ENCODE measurements around the gene MAGI2. TPM values are rescaled to one million over a fixed set of nuclear protein-coding genes. Genes with fewer than 3 reads are reported as not detected.

MAGI2 gene
- total and polyA plus RNA-seq, 2 of the 13 experiments (the other 11 are each of a cell fraction or from before 2014, with no cell fraction given) = 1.5 to 3.8 TPM

- no peak for TF ChIP-seq ZBTB25 (CRISPR knock-in tag; IDR thresholded peaks at IDR 0.05)
- no peak for TF ChIP-seq TEF (CRISPR knock-in tag; IDR thresholded peaks at IDR 0.05)
- TF ChIP-seq ZBTB44 (CRISPR knock-in tag; IDR thresholded peaks at IDR 0.05) = no peak
- TF ChIP-seq ZNF3 (CRISPR knock-in tag; IDR thresholded peaks at IDR 0.05) = no peak
- no peak for TF ChIP-seq ZNF709 (CRISPR knock-in tag; IDR thresholded peaks at IDR 0.05)
- no peak for TF ChIP-seq GZF1 (CRISPR knock-in tag; IDR thresholded peaks at IDR 0.05)
- TF ChIP-seq ZMYM3 (CRISPR knock-in tag; IDR thresholded peaks at IDR 0.05) = no peak
- TF ChIP-seq RNF2 (conservative IDR thresholded peaks at IDR 0.05; ENCODE audit: low read depth) = no peak
- no peak for TF ChIP-seq THAP7 (CRISPR knock-in tag; IDR thresholded peaks at IDR 0.05)
- no peak for TF ChIP-seq SYNCRIP (IDR thresholded peaks at IDR 0.05; ENCODE audit: insufficient read depth, low read depth, low read length)
- TF ChIP-seq, protein P1, sequence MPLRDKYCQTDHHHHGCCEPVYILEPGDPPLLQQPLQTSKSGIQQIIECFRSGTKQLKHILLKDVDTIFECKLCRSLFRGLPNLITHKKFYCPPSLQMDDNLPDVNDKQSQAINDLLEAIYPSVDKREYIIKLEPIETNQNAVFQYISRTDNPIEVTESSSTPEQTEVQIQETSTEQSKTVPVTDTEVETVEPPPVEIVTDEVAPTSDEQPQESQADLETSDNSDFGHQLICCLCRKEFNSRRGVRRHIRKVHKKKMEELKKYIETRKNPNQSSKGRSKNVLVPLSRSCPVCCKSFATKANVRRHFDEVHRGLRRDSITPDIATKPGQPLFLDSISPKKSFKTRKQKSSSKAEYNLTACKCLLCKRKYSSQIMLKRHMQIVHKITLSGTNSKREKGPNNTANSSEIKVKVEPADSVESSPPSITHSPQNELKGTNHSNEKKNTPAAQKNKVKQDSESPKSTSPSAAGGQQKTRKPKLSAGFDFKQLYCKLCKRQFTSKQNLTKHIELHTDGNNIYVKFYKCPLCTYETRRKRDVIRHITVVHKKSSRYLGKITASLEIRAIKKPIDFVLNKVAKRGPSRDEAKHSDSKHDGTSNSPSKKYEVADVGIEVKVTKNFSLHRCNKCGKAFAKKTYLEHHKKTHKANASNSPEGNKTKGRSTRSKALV (CRISPR knock-in tag; IDR thresholded peaks at IDR 0.05) = no peak
- TF ChIP-seq HNRNPUL1 (IDR thresholded peaks at IDR 0.05; ENCODE audit: low read depth, low read length) = no peak
Observed at GRCh38 chr7:78047800-78048199, 1405.7 kb downstream of the MAGI2 start (continued).
